ENCODE results near the gene S100PBP.
"Not testable (repeated sequence)": the region's sequence is repeated elsewhere in the genome, so short reads cannot be mapped to it uniquely, and the experiment has no call there.

The S100PBP gene

DNA sequence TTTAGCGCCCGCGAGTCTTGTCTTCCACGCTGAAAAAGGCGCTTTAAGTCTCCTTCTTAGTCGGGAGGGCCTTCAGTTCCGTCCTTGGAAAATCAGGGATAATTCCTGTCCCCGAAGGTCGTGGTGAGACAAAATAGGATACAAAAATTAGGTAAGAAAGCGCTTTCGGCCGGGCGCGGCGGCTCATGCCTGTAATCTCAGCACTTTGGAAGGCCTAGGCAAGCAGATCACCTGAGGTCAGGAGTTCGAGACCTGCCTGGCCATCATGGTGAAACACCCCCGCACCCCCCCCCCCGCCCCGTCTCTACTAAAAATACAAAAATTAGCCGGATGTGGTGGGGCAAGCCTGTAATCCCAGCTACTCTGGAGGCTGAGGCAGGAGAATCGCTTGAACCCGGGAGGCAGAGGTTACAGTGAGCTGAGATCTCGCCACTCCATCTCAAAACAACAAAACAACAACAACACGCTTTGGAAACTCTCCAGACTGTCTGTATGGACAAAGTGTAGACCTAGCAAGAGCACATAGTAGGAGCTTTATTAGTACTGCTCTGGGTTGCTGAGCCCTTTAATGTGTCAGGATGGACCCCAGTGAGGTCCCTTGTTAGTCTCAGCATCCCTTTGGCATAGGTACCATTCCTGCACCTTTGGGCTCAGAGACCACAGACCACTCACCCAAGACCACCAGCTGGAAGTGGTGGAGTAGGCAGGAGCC is 84.5 kb downstream of the S100PBP start:
- no peak for DNase-seq

DNA sequence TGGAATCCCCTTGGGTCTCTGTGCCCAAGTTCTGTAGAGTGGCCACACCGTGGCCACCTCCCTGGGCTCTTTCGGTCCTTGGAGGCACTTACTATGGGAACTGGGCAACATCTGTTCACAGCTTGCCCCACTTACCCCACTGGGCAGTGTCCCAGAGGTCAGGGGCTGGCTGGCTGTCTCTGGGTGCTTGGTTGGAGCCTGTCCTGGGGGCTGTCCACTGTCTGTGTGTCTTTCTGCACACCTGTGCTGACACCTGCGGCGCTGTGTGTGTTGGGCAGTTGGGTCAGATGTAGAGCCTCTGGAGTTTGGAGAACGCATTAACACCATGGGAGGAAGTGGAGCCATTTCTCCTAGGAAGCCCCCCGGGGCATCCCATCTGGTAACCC is 85.1 kb downstream of the S100PBP start:
- no peak for DNase-seq

GRCh38 chr1:32903991-32904785 is 86.7 kb downstream of the S100PBP start:
- DNase-seq = no peak

- DNase-seq = peak in 1 of 3 experiments; percentile 43
Measured at GRCh38 chr1:32904797-32905196, 87.3 kb downstream of the S100PBP start.

DNA sequence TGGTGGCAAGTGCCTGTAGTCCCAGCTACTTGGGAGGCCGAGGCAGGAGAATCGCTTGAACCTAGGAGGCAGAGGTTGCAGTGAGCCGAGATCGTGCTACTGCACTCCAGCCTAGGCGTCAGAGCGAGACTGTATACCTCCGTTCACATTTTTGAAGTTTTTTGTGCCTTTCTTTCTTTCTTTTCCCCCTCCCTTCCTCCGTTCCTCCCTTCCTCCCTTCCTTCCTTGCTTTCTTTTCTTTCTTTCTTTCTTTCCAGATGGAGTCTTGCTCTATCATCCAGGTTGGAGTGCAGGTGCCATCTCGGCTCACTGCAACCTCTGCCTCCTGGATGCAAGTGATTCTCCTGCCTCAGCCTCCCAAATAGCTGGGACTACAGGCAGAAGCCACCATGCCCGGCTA is 88.1 kb downstream of the S100PBP start:
- not testable (repeated sequence) for DNase-seq

DNA sequence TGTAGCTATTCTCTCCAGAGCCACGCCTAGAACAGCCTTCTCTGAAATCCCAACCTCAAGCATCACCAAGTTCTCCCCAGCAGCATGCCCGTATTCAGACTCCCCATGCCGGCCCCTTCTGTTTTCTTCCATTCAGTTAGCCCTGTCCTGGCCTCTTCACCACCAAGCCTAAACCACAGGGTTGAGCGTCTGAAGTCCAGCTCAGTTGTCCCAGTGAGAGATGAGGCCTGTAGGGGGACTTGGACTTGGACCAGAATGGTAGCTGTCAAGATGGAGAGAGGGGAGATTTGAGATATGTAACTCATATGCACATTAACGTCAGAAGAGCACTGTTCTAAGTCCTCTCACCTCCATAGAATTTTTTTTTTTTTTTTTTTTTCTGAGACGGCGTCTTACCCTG is 89.2 kb downstream of the S100PBP start:
- DNase-seq = no peak

DNA sequence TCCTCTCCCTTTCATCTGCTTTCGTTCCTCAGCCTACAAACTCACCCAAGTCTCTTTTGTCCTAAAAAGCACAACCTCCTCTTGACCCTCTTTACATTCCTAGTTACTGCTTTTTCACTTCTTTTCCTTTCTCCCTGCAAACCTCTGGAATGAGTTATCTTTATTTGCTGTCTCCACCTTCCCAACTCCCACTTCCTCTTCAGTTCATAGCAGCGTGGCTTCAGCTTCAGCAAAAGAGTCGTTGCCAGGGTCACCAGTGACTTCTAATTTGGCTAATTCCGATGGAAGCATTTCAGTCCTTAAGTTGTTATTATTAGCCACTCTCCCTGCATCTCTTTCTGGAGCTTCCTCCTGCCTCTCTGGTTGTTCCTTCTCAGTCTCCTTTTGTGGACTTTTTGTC is 90.0 kb downstream of the S100PBP start:
- DNase-seq = peak in 1 of 3 experiments; percentile 8

Data from NCI-H1417 (cell line).